HG03103 (cell line): Measurements from ENCODE around the gene TRAPPC2L.

Source experiments
- ATAC-seq: cut with Tn5 transposase; IDR thresholded peaks from one replicate; pipeline ENCODE4 v1.9.1; 2021; ENCODE audit warnings: low read depth; ENCODE audit not compliant: unreplicated experiment

TRAPPC2L gene

GRCh38 chr16:88856122-88856827 is 652 bp upstream of the TRAPPC2L start:
- no peak for ATAC-seq

- ATAC-seq, result no peak
Observed at GRCh38 chr16:88857728-88858339, 907 bp downstream of the TRAPPC2L start.

- no peak for ATAC-seq
Observed at GRCh38 chr16:88859381-88860091, 2.6 kb downstream of the TRAPPC2L start.

- no peak for ATAC-seq
Observed at GRCh38 chr16:88861359-88861758, 4.4 kb downstream of the TRAPPC2L start.

GRCh38 chr16:88862968-88863367 is 6.0 kb downstream of the TRAPPC2L start:
- no peak for ATAC-seq

GRCh38 chr16:88863426-88863825 is 6.5 kb downstream of the TRAPPC2L start:
- ATAC-seq, result no peak

- ATAC-seq, result no peak
Observed at GRCh38 chr16:88864099-88864498, 7.2 kb downstream of the TRAPPC2L start.

- ATAC-seq, result no peak
Observed at GRCh38 chr16:88864521-88864920, 7.6 kb downstream of the TRAPPC2L start.

GRCh38 chr16:88865310-88865709 is 8.4 kb downstream of the TRAPPC2L start:
- ATAC-seq, result no peak

- ATAC-seq, result no peak
Observed at GRCh38 chr16:88865742-88866141, 8.8 kb downstream of the TRAPPC2L start.

GRCh38 chr16:88866151-88866920 is 9.4 kb downstream of the TRAPPC2L start, which contains the start of gene PABPN1L:
PABPN1L (minus strand) TSS chr16:88866660; CDS start chr16:88866606, 54 bp downstream.
- ATAC-seq, result no peak

GRCh38 chr16:88867581-88868246 is 10.8 kb downstream of the TRAPPC2L start:
- no peak for ATAC-seq

GRCh38 chr16:88868974-88869672 is 12.2 kb downstream of the TRAPPC2L start:
- no peak for ATAC-seq

GRCh38 chr16:88869673-88869980 is 12.7 kb downstream of the TRAPPC2L start:
- ATAC-seq, result no peak

- no peak for ATAC-seq
Observed at GRCh38 chr16:88870608-88871348, 13.9 kb downstream of the TRAPPC2L start.

- no peak for ATAC-seq
Observed at GRCh38 chr16:88871349-88871702, 14.4 kb downstream of the TRAPPC2L start.

GRCh38 chr16:88871730-88872416 is 14.9 kb downstream of the TRAPPC2L start:
- ATAC-seq, result no peak

- ATAC-seq, result no peak
Observed at GRCh38 chr16:88872650-88873331, 15.9 kb downstream of the TRAPPC2L start.
